Psoas muscle (tissue), 8 donors: Measurements from ENCODE around the gene CCSER2. TPM values are rescaled to one million over a fixed set of nuclear protein-coding genes. Genes with fewer than 3 reads are reported as not detected.

Experiments
- ATAC-seq, 4 donors: fragments of 200-7000 bp; cut with Tn5 transposase; one replicate each; pipeline ENCODE4 v1.9.1; 2020; ENCODE audit warnings: moderate library complexity in 3 of 4, mild to moderate bottlenecking in 2 of 4
- DNase-seq, 2 donors: peaks; one replicate each; pipeline ENCODE4 v3.0.0-alpha.2; 2020
- H3K27ac ChIP-seq: fragments of 200-600 bp; one replicate; pipeline ENCODE4 v1.8.0; 2022
- H3K27me3 ChIP-seq, 3 donors: fragments of 200-600 bp in 1 of 3; one replicate each; pipeline versions ENCODE4 v1.6.1 to v1.8.0; 2013 to 2022; ENCODE audit warnings: low read length in 2 of 3, mild to moderate bottlenecking in 2 of 3, moderate library complexity in 1 of 3; ENCODE audit not compliant: insufficient read depth in 3 of 3
- H3K36me3 ChIP-seq, 2 donors: fragments of 200-600 bp in 1 of 2; one replicate each; pipeline versions ENCODE4 v1.6.1 to v1.8.0; 2013 to 2022; ENCODE audit warnings: low read depth in 1 of 2, mild to moderate bottlenecking in 1 of 2, moderate library complexity in 1 of 2; ENCODE audit not compliant: insufficient read depth in 1 of 2
- H3K4me1 ChIP-seq: fragments of 200-600 bp; one replicate; pipeline ENCODE4 v1.8.0; 2022
- H3K4me3 ChIP-seq: fragments of 200-600 bp; one replicate; pipeline ENCODE4 v1.8.0; 2022; ENCODE audit warnings: mild to moderate bottlenecking
- H3K9me3 ChIP-seq: fragments of 200-600 bp; one replicate; pipeline ENCODE4 v1.8.0; 2022
- CTCF ChIP-seq: fragments of 200-600 bp; IDR thresholded peaks from one replicate; pipeline ENCODE4 v1.8.0; 2022; ENCODE audit warnings: antibody characterized with exemption
- WGBS, 3 donors: extraction: QIAGEN DNeasy Blood & Tissue Kit; methylation state at CpG; one replicate each; pipeline versions ENCODE4 v1.1.6 to v1.1.7; 2013; 5-methylcytosine and 5-hydroxymethylcytosine counted together
- intact Hi-C, 2 donors: fragments of 100-400 bp; cut with DNase I; formaldehyde crosslinking; loops; one replicate each; pipeline versions ENCODE4 v1.11.0 to v1.14.2; 2022
- polyA plus RNA-seq, 3 donors: library from polyadenylated mRNA; stranded (reverse); fragments of 200-250 nt; gene quantifications; one replicate each; pipeline ENCODE4 v1.2.3, GENCODE V29; 2013
- total RNA-seq, 4 donors: library from RNA; stranded (reverse); fragmentation: NEBNext Ultra II Directional in 2 of 4; extraction: Animal tissue kit (Norgen Biotek cat#: 25700) in 2 of 4; gene quantifications; one replicate each; pipeline versions ENCODE4 v1.2.1 to v1.2.4, GENCODE V29; 2021 to 2023
- donor health status: healthy with polysubstance abuse.
- donor health status: DM: no; HTN: no; CAD: no; lungs with moderate emphysema.
- donor health status: Bipolar disorder and iron deficiency.
- donor health status: healthy.
- donor health status: DM: yes; HTN: yes; CAD: no.
- donor health status: DM: no; HTN: no; CAD: no.
- donor health status: DM: no; HTN: no; CAD: no.
- donor health status: DM: yes; HTN: yes; CAD: no.

The CCSER2 gene
- total and polyA plus RNA-seq, 7 donors: 12.5 to 122 (median 65.7) TPM

- intact Hi-C loops: loop anchor here (5.0 kb wide), 1 partner anchor 1836 kb away; no protein-coding TSS in a partner anchor
- WGBS, 3 donors: 81 to 91% (median 84%) methylated on average over 6 of the region's 6 CpGs
- Histone ChIP-seq H3K36me3 (no peaks in the 10 kb centered on the region), H3K9me3 (no peaks in the 10 kb centered on the region), H3K4me1 (peaks cover 4% of the 10 kb centered on the region), H3K27ac (no peak overlapping the region), H3K4me3 (no peak overlapping the region), H3K27me3 (peaks cover 0 to 24% (median 0%) of the 10 kb centered on the region in 3 donors)
- TF ChIP-seq CTCF: no peak
- ATAC-seq (no peak), DNase-seq (no peak)
Observed at GRCh38 chr10:84541289-84541637, 212.9 kb downstream of the CCSER2 start.

- intact Hi-C loops: loop anchor here (5.0 kb wide), 1 partner anchor 1834 kb away; no protein-coding TSS in a partner anchor
- H3K4me1 ChIP-seq: peaks cover 4% of the 10 kb centered on the region
- H3K27me3 ChIP-seq: peaks cover 0 to 24% (median 0%) of the 10 kb centered on the region in 3 donors
- WGBS, 3 donors: 56 to 63% (median 57%) methylated on average over 25 of the region's 25 CpGs
- no peaks in the 10 kb centered on the region for H3K36me3 ChIP-seq
- ATAC-seq (no peak), DNase-seq (no peak)
- no peak for TF ChIP-seq CTCF
- no peak overlapping the region for H3K4me3 ChIP-seq
- H3K27ac ChIP-seq: no peak overlapping the region
- H3K9me3 ChIP-seq: no peaks in the 10 kb centered on the region
Observed at GRCh38 chr10:84542522-84543490, 214.4 kb downstream of the CCSER2 start.

- H3K4me3 ChIP-seq: no peak overlapping the region
- no peak for TF ChIP-seq CTCF
- no peak overlapping the region for H3K27ac ChIP-seq
- H3K36me3 ChIP-seq: no peaks in the 10 kb centered on the region
- H3K4me1 ChIP-seq: peaks cover 4% of the 10 kb centered on the region
- ATAC-seq: no peak
- peaks cover 0 to 24% (median 0%) of the 10 kb centered on the region in 3 donors for H3K27me3 ChIP-seq
- no peak for DNase-seq
- WGBS, 3 donors: 80 to 88% (median 86%) methylated on average over 5 of the region's 5 CpGs
- intact Hi-C loops: loop anchor here (5.0 kb wide), 1 partner anchor 1833 kb away; no protein-coding TSS in a partner anchor
- H3K9me3 ChIP-seq: no peaks in the 10 kb centered on the region
Observed at GRCh38 chr10:84543948-84544347, 215.6 kb downstream of the CCSER2 start.

- intact Hi-C loops: no loop called here
- Histone ChIP-seq H3K36me3 (no peaks in the 10 kb centered on the region), H3K27ac (no peak overlapping the region), H3K27me3 (peaks cover 0 to 8% (median 0%) of the 10 kb centered on the region in 3 donors), H3K4me3 (no peak overlapping the region), H3K4me1 (peaks cover 4% of the 10 kb centered on the region), H3K9me3 (no peaks in the 10 kb centered on the region)
- TF ChIP-seq CTCF: no peak
- DNase-seq (no peak), ATAC-seq (no peak)
Observed at GRCh38 chr10:84545651-84546050, 217.3 kb downstream of the CCSER2 start.
